OCI-LY1 (cell line): Measurements from ENCODE around the gene PLA2G3.

ENCODE experiments used
- H2AFZ ChIP-seq: fragments of 200-600 bp; sonication (generic), shearing (Covaris generic); 2 replicates; pipeline ENCODE4 v1.6.0; 2014; ENCODE audit warnings: antibody characterized with exemption, mild to moderate bottlenecking, low read length
- H3F3A ChIP-seq: fragments of 200-600 bp; sonication (generic), shearing (Covaris generic); 2 replicates; pipeline ENCODE4 v1.6.0; 2014; ENCODE audit warnings: mild to moderate bottlenecking, antibody characterized with exemption, low read length, moderate library complexity; ENCODE audit not compliant: insufficient read depth
- H3K27ac ChIP-seq: fragments of 200-600 bp; sonication (generic); 2 replicates; pipeline ENCODE4 v1.5.1; 2014; ENCODE audit warnings: low read length, mixed run types, mild to moderate bottlenecking, low read depth; ENCODE audit not compliant: poor library complexity, severe bottlenecking
- H3K27me3 ChIP-seq: fragments of 200-600 bp; sonication (generic); 2 replicates; pipeline ENCODE4 v1.6.0; 2014; ENCODE audit warnings: antibody characterized with exemption, mild to moderate bottlenecking, low read length, moderate library complexity; ENCODE audit not compliant: insufficient read depth
- H3K36me3 ChIP-seq: fragments of 200-600 bp; sonication (generic); 2 replicates; pipeline ENCODE4 v1.6.1; 2014; ENCODE audit warnings: mild to moderate bottlenecking, antibody characterized with exemption, low read length, moderate library complexity, mixed read lengths; ENCODE audit not compliant: insufficient read depth
- H3K4me1 ChIP-seq: fragments of 200-600 bp; sonication (generic); 2 replicates; pipeline ENCODE4 v1.5.1; 2014; ENCODE audit warnings: mild to moderate bottlenecking, low read length, moderate library complexity; ENCODE audit not compliant: insufficient read depth, severe bottlenecking
- H3K4me2 ChIP-seq: fragments of 200-600 bp; sonication (generic), shearing (Covaris generic); 2 replicates; pipeline ENCODE4 v1.6.1; 2014; ENCODE audit warnings: low read length
- H3K4me3 ChIP-seq: fragments of 200-600 bp; sonication (generic); 2 replicates; pipeline ENCODE4 v1.5.1; 2014; ENCODE audit warnings: low read length, low read depth, mild to moderate bottlenecking, mixed read lengths; ENCODE audit not compliant: poor library complexity, severe bottlenecking
- H3K79me2 ChIP-seq: fragments of 200-600 bp; shearing (Covaris generic); 2 replicates; pipeline ENCODE4 v1.6.1; 2016; ENCODE audit warnings: mixed run types, low read length, mixed read lengths; ENCODE audit not compliant: insufficient read depth
- H3K9ac ChIP-seq: fragments of 200-600 bp; sonication (generic), shearing (Covaris generic); 2 replicates; pipeline ENCODE4 v1.6.1; 2014; ENCODE audit warnings: mild to moderate bottlenecking, low read length, mixed read lengths
- H3K9me2 ChIP-seq: fragments of 200-600 bp; sonication (generic), shearing (Covaris generic); 2 replicates; pipeline ENCODE4 v1.6.1; 2014; ENCODE audit warnings: low read depth, mild to moderate bottlenecking, low read length, mixed read lengths
- H3K9me3 ChIP-seq: fragments of 200-600 bp; shearing (Covaris generic); 2 replicates; pipeline ENCODE4 v1.6.1; 2014; ENCODE audit warnings: low read length, mixed read lengths
- H4K20me1 ChIP-seq: fragments of 200-600 bp; sonication (generic), shearing (Covaris generic); 2 replicates; pipeline ENCODE4 v1.6.0; 2016; ENCODE audit warnings: mild to moderate bottlenecking, low read length; ENCODE audit not compliant: insufficient read depth
- CTCF ChIP-seq: fragments of 200-600 bp; sonication (generic), shearing (Covaris generic); IDR thresholded peaks from 2 replicates; pipeline ENCODE4 v1.5.1; 2017; ENCODE audit warnings: mild to moderate bottlenecking, antibody characterized with exemption, low read length, moderate library complexity, mixed read lengths
- EZH2 ChIP-seq: fragments of 200-600 bp; sonication (generic), shearing (Covaris generic); IDR thresholded peaks from 2 replicates; pipeline ENCODE4 v1.8.0; 2017; ENCODE audit warnings: borderline replicate concordance, mixed run types, mild to moderate bottlenecking, antibody characterized with exemption, low read length, moderate library complexity, mixed read lengths

Gene PLA2G3

GRCh38 chr22:31141551-31141950 is 1.2 kb upstream of the PLA2G3 start:
- Histone ChIP-seq H3K9me3 (no peaks in the 10 kb centered on the region), H3K9ac (no peak overlapping the region), H3F3A (no peaks in the 10 kb centered on the region), H3K9me2 (no peaks in the 10 kb centered on the region), H3K4me1 (no peaks in the 10 kb centered on the region), H3K4me3 (no peak overlapping the region), H3K36me3 (no peaks in the 10 kb centered on the region), H3K27me3 (no peaks in the 10 kb centered on the region), H4K20me1 (no peaks in the 10 kb centered on the region), H2AFZ (no peak overlapping the region), H3K27ac (no peak overlapping the region), H3K4me2 (no peak overlapping the region), H3K79me2 (no peaks in the 10 kb centered on the region)
- no peak for TF ChIP-seq EZH2
- TF ChIP-seq CTCF: no peak

- Histone ChIP-seq H3K36me3 (no peaks in the 10 kb centered on the region), H2AFZ (no peak overlapping the region), H3F3A (no peaks in the 10 kb centered on the region), H3K4me3 (no peak overlapping the region), H3K4me1 (no peaks in the 10 kb centered on the region), H4K20me1 (no peaks in the 10 kb centered on the region), H3K9me3 (no peaks in the 10 kb centered on the region), H3K79me2 (no peaks in the 10 kb centered on the region), H3K27me3 (no peaks in the 10 kb centered on the region), H3K9me2 (no peaks in the 10 kb centered on the region), H3K4me2 (no peak overlapping the region), H3K27ac (no peak overlapping the region), H3K9ac (no peak overlapping the region)
- TF ChIP-seq CTCF (no peak), EZH2 (no peak)
These were observed 438 bp upstream of the PLA2G3 start for GRCh38 chr22:31140746-31141145.

GRCh38 chr22:31139066-31139465 is 1.2 kb downstream of the PLA2G3 start:
- Histone ChIP-seq H2AFZ (no peak overlapping the region), H3F3A (no peaks in the 10 kb centered on the region), H3K4me3 (no peak overlapping the region), H3K79me2 (no peaks in the 10 kb centered on the region), H3K4me2 (no peak overlapping the region), H3K27ac (no peak overlapping the region), H4K20me1 (no peaks in the 10 kb centered on the region), H3K36me3 (no peaks in the 10 kb centered on the region), H3K4me1 (no peaks in the 10 kb centered on the region), H3K9me2 (no peaks in the 10 kb centered on the region), H3K9ac (no peak overlapping the region), H3K9me3 (no peaks in the 10 kb centered on the region), H3K27me3 (no peaks in the 10 kb centered on the region)
- TF ChIP-seq EZH2 (no peak), CTCF (no peak)
